Measurements from ENCODE around the gene CYP4A22.
"Not testable (repeated sequence)": the region's sequence is repeated elsewhere in the genome, so short reads cannot be mapped to it uniquely, and the experiment has no call there.

CYP4A22 gene

GRCh38 chr1:47137198-47137597 lies at the start of gene CYP4A22:
CYP4A22 (plus strand) TSS chr1:47137441; CDS start chr1:47137486, 45 bp downstream.
- no peak for TF ChIP-seq CTCF (IDR thresholded peaks at IDR 0.05)
- Histone ChIP-seq H3K27ac (no peak within 1 kb of the TSS), H3K4me3 (no peak within 1 kb of the TSS)
- no peak for DNase-seq (ENCODE audit: low spot score)

GRCh38 chr1:47089356-47089755 lies 47.9 kb upstream of the CYP4A22 start:
- not testable (repeated sequence) for H3K27ac ChIP-seq; DNase-seq (ENCODE audit: low spot score); H3K4me3 ChIP-seq

GRCh38 chr1:47091476-47091875 lies 45.8 kb upstream of the CYP4A22 start:
- not testable (repeated sequence) for H3K4me3 ChIP-seq; H3K27ac ChIP-seq; DNase-seq (ENCODE audit: low spot score)

GRCh38 chr1:47104816-47105215 lies 32.4 kb upstream of the CYP4A22 start:
- no peak overlapping the region for H3K4me3 ChIP-seq
- no peak overlapping the region for H3K27ac ChIP-seq
- no peak for TF ChIP-seq CTCF (IDR thresholded peaks at IDR 0.05)
- DNase-seq (ENCODE audit: low spot score): no peak

- no peak for DNase-seq (ENCODE audit: low spot score)
- TF ChIP-seq CTCF (IDR thresholded peaks at IDR 0.05): no peak
- Histone ChIP-seq H3K4me3 (no peak overlapping the region), H3K27ac (no peak overlapping the region)
Measured at GRCh38 chr1:47106792-47107191, 30.4 kb upstream of the CYP4A22 start.

GRCh38 chr1:47107851-47108574 lies 29.2 kb upstream of the CYP4A22 start:
- DNase-seq (ENCODE audit: low spot score); H3K4me3 ChIP-seq; H3K27ac ChIP-seq: not testable (repeated sequence)

GRCh38 chr1:47109482-47109881 lies 27.8 kb upstream of the CYP4A22 start:
- H3K4me3 ChIP-seq; DNase-seq (ENCODE audit: low spot score); H3K27ac ChIP-seq: not testable (repeated sequence)

GRCh38 chr1:47113178-47113577 lies 24.1 kb upstream of the CYP4A22 start:
- no peak for TF ChIP-seq CTCF (IDR thresholded peaks at IDR 0.05)
- DNase-seq (ENCODE audit: low spot score): no peak
- Histone ChIP-seq H3K4me3 (no peak overlapping the region), H3K27ac (no peak overlapping the region)

- not testable (repeated sequence) for H3K27ac ChIP-seq; DNase-seq (ENCODE audit: low spot score); H3K4me3 ChIP-seq
Measured at GRCh38 chr1:47121039-47121438, 16.2 kb upstream of the CYP4A22 start.

- H3K4me3 ChIP-seq; H3K27ac ChIP-seq; DNase-seq (ENCODE audit: low spot score): not testable (repeated sequence)
Measured at GRCh38 chr1:47124834-47125233, 12.4 kb upstream of the CYP4A22 start.

GRCh38 chr1:47126997-47127396 lies 10.2 kb upstream of the CYP4A22 start:
- DNase-seq (ENCODE audit: low spot score); H3K27ac ChIP-seq: not testable (repeated sequence)

More at GRCh38 chr1:47126997-47127396, 10.2 kb upstream of the CYP4A22 start:
- not testable (repeated sequence) for H3K4me3 ChIP-seq
